Hippocampal formation (tissue), 2 donors: ENCODE results near the gene FGD3.

Experiments
- DNase-seq, 2 donors: peaks; one replicate each; lab custom pipeline; 2025; lab: John Stamatoyannopoulos, UW

Gene FGD3

DNA sequence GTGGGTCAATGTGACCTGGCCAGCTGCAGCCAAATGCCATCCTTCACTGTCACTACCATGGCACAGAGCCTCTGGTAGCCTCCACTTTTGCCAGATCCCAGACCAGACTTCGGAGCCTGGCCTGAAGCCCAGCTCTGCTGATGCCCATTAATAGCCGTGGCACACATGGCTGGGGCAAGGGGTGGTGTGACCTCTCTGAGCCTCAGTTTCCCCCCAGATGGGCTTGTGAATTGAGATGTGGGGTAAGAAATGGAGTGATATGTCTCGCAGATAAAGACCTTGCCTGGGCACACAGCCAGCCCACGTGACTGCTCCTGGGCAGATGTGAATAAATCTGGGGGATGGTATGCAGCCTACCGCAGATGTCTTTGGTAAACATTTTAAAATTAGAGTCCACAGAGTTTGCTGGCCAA, 125.1 kb downstream of the FGD3 start:
- DNase-seq: no peak

DNA sequence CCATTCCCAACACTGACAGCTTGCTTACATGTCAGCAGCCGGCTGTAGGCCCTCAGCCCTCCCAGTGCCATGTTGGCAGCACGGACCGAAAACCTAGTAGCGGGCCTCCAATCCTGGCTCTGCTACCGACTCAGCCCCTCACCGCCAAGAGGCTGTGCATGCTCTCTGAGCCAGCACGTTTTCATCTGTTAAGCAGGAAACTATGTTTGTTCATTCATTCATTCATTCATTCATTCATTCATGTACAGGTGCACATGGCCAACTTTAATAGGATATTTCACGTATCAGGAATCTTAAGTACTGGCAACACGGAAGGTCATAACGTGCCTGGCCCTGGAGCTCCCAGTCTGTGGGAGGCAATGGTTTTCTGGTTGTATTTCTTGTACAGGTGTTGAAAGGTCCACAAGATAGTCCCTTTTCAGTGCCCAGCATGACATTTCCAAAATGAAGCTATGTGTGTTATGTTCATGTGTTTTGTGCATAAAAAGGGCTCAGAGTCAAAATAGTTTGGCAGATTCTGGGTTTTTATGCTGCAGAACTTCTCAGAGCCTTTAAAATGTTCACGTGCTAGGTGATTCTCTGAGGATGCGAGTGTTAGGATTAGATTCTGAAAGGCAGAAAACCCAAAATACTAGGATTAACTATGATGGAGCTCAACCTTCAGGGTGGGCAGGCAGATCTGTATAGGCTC, 128.9 kb downstream of the FGD3 start:
- no peak for DNase-seq

DNA sequence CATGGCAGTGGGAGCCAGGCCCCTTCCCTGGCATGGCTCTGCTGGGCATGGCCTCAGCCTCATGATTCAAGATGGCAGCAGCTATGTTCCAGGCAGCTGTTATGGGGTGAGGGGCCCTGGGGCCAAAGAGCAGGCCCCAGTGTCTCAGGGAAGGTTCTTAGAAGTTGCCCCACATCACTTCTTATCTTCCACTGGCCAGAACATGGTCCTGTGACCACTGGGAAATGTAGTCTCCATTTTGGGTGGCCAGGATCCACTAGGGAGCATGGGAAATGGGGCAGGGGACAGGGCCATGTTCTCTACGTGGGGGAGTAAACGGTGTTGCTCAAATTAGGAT, 129.4 kb downstream of the FGD3 start:
- no peak for DNase-seq

DNA sequence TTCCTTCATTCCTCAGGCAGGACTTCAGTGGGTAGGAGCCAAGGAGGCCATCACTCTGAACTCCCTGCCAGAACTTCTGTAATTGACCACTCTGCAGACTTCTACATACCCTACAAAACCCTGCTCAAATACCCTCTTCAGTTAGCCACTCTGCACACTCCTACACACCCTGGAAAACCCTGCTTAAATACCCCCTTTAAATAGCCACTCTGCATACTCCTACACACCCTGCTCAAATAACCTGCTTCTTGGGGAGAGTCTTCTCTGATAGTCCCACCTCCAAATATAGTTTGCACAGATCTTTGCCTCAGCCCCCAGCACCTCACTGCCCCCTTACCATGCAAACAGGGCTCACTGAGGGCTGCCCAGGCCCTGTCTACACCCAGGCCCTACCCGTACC, 130.0 kb downstream of the FGD3 start:
- no peak for DNase-seq

DNA sequence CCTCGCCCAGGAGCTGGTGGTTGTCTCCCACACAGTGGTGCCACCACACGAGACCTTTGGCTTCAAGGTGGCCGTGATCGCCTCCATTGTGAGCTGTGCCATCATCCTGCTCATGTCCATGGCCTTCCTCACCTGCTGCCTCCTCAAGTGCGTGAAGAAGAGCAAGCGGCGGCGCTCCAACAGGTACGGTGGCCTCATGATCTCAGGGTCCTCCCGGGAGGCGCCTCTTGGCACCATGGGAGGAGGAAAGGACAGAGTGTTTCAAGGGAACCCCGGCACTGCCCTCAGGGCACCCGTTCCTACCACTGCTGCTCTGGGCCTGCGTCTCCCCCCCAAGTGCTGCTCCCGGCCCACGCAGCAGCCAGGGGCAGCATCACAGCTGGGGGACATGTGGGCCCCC, 130.5 kb downstream of the FGD3 start:
- DNase-seq: no peak

DNA sequence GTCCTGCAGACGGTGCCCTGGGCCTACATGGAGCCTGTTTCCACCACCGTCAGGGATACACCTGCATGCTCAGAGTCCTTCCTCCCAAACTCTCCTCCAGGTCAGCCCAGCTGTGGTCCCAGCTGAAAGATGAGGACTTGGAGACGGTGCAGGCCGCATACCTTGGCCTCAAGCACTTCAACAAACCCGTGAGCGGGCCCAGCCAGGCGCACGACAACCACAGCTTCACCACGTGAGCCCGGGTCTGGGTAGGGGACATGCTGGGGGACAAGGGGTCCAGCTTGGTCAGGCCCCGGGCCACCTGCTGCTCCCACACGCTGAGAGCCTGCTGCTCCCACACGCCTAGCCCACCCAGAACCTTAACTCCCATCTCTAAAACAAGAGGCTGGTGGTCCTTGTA, 132.0 kb downstream of the FGD3 start:
- no peak for DNase-seq

DNA sequence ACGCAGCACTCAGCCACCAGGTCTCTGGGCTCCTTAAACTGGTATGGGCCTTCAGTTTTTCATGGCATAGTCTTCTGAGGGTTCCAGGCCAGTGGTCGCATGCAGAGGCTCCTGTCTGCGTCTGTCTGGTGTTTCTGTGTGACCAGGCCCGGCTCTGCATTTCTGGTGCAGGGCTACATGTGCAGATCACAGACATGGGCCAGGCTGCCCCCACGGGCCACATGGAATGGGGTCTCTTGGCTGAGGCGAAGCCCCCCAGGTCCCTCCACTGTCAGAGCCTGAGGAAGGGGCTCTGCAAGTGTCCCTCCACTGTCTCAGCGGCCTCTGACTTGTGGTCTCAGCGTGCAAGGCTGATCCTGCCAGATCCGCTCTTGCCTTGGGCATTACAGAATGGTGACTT, 133.1 kb downstream of the FGD3 start:
- no peak for DNase-seq

DNA sequence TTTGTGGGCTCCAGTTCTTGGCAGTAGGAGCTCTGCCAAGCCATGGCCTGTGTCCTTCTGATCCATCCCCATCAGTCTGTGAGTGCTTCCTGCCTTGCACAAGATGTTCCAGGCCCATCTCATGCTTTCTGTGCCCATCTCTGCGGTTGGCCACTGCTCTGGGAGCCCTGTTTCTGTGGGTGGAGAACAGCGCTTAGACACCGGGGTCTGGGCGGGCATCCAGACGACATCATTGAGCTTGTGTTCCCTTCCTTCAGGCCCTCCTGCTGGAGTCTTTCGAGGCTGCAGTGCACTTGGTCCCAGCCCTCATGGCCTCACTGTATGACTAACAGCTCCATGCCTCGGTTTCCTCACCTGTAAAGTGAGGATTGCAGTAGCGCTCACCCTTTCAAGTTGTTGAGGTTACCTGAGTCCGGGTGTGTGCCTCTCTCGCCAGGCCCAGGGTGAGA, 133.8 kb downstream of the FGD3 start:
- DNase-seq: no peak

DNA sequence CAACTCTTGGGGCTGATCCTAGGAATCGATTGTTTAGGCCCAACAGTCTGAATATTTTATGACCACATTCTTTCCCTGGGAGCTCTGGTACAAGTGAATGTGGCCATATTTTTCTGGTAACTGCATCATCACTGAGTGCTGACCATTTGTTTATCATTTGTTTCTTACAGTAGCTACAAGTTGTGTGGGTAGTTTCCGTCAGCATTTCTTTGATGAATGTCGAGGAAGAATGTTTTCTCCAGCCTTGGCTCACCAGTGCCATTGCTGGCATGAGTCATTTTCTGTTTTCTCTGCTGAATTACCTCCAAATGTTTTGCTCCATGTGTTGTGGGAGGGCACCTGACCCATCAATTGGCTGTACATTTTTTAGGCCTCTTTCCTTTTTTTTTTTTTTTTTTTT, 134.6 kb downstream of the FGD3 start:
- no peak for DNase-seq

DNA sequence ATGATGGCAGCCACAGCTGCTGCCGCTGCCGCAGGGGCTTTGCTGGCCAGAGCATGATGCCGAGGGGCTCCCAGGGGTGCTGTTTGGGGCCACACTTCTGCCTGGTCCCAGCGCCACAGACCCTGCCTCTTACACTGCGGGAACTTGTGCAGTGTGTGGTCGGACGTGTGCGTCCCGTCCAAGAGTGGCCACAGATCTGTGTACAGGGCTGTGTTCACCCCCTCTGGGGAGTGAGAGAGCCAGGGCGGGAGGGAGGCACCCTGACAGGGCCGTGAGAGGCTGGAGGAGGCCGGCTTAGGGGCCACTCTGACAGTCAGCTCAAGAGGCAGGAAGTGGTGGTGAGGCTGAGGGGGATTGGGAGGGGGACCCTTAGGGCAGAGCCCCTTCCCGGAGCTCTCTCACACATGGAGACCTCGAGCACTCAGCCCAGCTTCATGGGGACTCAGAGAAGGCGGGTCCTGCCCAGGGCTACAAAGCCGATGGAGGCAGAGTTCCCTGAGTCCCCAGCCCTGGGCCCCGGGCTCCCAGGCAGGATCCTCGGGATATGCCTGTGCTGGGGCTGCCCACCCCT, 135.6 kb downstream of the FGD3 start:
- DNase-seq: no peak

DNA sequence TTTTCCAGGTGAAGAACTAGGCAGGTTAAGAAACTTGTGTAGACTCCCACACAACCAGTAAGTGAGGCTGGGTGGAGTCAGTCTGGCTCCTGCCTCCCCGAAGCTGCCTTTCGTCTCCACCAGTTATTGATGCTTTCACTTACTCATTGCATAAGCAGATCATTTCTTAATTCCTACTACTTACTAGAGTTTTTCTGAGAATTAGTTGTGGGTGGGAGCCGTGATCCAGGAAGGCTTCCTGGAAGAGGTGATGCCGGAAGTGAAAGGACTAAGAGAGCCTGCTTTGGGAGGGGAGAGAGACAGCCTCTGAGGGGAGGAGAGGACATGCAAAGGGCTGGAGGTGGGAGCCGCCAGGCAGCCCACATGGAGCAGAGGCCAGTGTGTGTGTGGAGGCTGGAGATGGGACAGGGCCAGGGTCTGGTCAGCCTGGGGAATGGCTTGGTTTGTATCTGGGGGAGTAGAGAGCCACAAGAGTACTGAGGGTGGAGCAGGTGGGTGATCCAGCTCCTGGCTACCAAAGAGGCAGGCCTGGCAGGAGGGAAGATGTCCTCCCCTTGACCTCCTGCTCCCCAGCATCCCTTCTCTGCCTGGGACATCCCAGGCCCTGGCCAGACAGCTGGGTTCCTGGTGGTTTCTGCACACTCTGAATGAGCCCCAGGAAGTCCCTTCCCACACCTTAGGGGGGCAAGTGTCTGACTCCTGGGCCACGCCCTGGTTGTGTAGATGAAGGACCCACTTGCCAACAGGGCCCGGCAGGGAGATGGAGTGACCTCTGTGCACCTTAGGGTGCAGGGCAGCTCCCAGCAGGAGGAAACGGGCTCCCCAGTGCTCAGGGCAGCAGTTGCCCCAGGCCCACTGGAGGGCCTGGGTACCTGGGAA, 136.5 kb downstream of the FGD3 start:
- DNase-seq: no peak

DNA sequence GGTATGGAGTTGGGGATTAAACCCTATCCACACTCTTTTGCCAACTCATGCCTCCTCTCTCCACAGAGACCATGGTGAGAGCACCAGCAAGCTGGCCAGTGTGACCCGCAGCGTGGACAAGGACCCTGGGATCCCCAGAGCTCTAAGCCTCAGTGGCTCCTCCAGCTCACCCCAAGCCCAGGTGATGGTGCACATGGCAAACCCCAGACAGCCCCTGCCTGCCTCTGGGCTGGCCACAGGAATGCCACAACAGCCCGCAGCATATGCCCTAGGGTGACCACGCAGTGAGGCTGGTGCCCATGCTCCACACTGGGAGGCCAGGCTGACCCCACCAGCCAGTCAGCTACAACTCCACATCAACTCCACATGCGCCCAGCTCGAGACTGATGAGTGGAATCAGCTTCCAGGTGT, 137.2 kb downstream of the FGD3 start:
- DNase-seq: no peak

DNA sequence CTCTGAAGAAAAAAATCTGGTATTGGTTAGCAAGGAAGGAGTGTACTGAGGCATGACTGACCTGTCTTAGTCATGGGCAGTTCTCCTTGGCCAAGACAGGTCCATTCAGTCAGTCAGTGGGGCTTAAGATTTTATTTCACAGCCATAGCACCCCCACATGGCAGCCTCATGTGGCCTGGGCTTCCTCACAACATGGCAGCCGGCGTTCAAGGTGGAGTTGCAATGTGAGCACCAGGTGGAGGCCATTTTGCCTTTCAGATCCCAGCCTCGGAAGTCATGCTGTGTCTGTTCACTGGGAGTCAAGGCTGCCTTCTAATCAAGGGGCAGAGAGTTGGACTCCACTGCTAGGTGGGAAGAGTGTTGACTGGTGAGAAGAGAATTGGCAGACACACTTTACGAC, 138.4 kb downstream of the FGD3 start:
- DNase-seq: no peak
